Cardiac septum (tissue), 1 donor: ENCODE measurements around the gene GPR26. TPM values are rescaled to one million over a fixed set of nuclear protein-coding genes. Genes with fewer than 3 reads are reported as not detected.

Experiments used
- DNase-seq: peaks from one replicate; pipeline ENCODE4 v3.0.0-alpha.2; 2020; ENCODE audit warnings: low spot score
- intact Hi-C: fragments of 100-400 bp; cut with DNase I; formaldehyde crosslinking; loops from one replicate; pipeline ENCODE4 v1.14.0; 2022
- total RNA-seq: library from RNA; stranded (reverse); fragmentation: NEBNext Ultra II Directional; extraction: Animal tissue kit (Norgen Biotek cat#: 25700); gene quantifications from one replicate; pipeline ENCODE4 v1.2.1, GENCODE V29; 2021
- donor health status: DM: no; HTN: no; CAD: no.

GPR26 gene
- total RNA-seq, 1 donor from 2014 or later: not detected

GRCh38 chr10:123744224-123744536 lies 78.0 kb downstream of the GPR26 start:
- intact Hi-C loops: no loop called here
- no peak for DNase-seq

Other genes starting within 250 kb of the GPR26 start
- 11.2 TPM for gene CPXM2, start 225.5 kb downstream of the GPR26 start, total RNA-seq